Skeletal muscle cell (primary cell): Measurements from ENCODE around the gene PIGS.
A peak's percentile ranks its signal among the peaks of the same experiment; 100 is the strongest.
"Not testable (repeated sequence)": the region's sequence is repeated elsewhere in the genome, so short reads cannot be mapped to it uniquely, and the experiment has no call there.

Source experiments
- DNase-seq: peaks from one replicate; pipeline ENCODE4 v3.0.0-alpha.2; 2010; ENCODE audit warnings: low read depth
- H3K4me3 ChIP-seq: 2 replicates; pipeline ENCODE4 v1.5.1; 2011; ENCODE audit warnings: low read depth, mild to moderate bottlenecking, control low read depth, low read length, moderate library complexity

Gene PIGS

GRCh38 chr17:28571361-28572122 is at the start of gene PIGS:
Gene PIGS, minus strand, starts transcription at chr17:28571524. Its CDS starts 28 bp downstream, at chr17:28571496.
- H3K4me3 ChIP-seq, result peak within 1 kb of the TSS; percentile 70
- DNase-seq, result peak; percentile 62

- no peak for DNase-seq
Observed at GRCh38 chr17:28620010-28620409, 48.7 kb upstream of the PIGS start.

GRCh38 chr17:28618464-28618863 is 47.1 kb upstream of the PIGS start:
- no peak for DNase-seq
- no peak overlapping the region for H3K4me3 ChIP-seq

More at GRCh38 chr17:28620010-28620409, 48.7 kb upstream of the PIGS start:
- no peak overlapping the region for H3K4me3 ChIP-seq

GRCh38 chr17:28616281-28616680 is 45.0 kb upstream of the PIGS start:
- H3K4me3 ChIP-seq, result no peak overlapping the region
- no peak for DNase-seq

DNA sequence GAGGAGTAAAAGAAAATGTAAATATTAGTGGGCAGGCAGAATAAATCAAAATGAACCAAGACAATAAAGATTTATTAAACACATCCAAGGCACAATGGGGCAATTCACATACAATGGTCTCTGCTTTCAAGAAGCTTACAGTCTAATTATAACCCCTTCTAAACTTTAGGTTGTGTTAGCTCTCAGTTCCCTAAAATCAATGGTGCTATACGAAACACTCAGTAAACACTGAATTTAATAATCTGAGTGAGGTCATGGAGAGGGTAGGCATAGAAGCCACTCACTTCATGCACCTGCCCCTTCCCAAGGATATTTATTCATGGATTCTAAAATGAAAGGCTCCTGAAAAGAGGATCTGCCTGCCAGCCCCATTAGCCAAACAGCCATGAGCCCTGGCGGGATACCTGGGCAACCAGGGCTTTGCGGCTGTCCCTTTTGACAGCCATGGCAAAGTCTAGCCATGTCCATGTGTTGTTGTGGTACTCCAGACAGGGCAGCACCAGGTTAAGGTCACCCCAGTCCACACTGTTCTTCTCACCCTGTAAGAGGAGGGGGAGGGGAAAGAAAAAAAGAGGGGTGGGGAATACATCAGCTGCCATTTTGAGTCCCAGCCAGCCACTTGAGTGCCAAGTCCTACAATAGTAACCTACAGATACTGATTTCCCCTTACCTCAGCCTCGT is 44.1 kb upstream of the PIGS start:
- H3K4me3 ChIP-seq, result no peak overlapping the region
- DNase-seq, result no peak

GRCh38 chr17:28613931-28614381 is 42.6 kb upstream of the PIGS start, which contains the start of gene RSKR:
Gene RSKR, minus strand, starts transcription at chr17:28614185. Its CDS starts 24 bp downstream, at chr17:28614161.
- no peak for DNase-seq
- H3K4me3 ChIP-seq, result no peak within 1 kb of the TSS

- H3K4me3 ChIP-seq, result no peak overlapping the region
- DNase-seq, result no peak
Observed at GRCh38 chr17:28612936-28613872, 41.9 kb upstream of the PIGS start.

GRCh38 chr17:28612531-28612930 is 41.2 kb upstream of the PIGS start:
- H3K4me3 ChIP-seq, result no peak overlapping the region
- DNase-seq, result no peak

GRCh38 chr17:28610376-28610775 is 39.1 kb upstream of the PIGS start:
- DNase-seq, result no peak
- H3K4me3 ChIP-seq, result no peak overlapping the region

- H3K4me3 ChIP-seq, DNase-seq: not testable (repeated sequence)
Observed at GRCh38 chr17:28604031-28604430, 32.7 kb upstream of the PIGS start.

DNA sequence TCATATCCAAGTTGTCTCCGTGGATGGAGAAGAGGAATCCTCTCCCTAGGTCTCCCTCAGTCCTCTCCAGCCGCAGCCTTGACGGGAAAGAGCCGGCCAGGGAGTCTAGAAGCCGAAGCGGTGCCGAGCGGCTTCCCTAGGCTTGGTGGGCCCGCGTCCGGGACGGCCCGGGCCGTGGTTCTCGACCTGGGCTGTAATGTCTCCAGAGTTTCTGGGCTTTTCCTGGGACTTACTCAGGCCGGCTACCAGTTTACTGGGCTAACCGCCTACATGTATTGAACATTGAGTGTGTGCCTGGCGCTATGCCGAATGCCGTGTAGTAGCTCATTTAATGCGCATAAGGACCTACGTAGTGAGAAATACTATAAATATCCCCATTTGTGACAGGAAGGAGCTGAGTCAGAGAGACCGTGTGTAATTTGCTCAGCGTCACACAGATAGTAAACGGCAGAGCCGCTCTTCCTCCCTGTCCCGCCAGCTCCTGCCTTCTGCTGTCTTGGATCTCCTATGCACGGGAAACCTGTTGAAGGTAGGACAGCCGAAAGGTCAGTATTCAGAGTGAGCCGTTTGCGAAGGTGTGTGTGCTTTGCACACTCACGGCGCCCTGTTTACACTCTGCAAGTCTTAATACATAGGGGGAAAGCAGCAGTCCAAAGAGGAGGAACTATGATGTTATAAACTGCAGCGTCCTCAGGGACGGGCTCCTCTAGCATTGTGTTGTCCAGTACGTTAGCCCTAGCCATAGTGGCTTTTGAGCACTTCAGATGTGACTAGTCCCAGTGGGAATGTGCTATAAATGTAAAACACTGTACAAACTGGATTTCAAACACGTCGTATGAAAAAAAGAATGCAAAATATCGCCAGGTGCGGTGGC is 28.2 kb upstream of the PIGS start:
- peak overlapping the region; percentile 82 for H3K4me3 ChIP-seq
- peak; percentile 74 for DNase-seq

- DNase-seq, result peak; percentile 72
Observed at GRCh38 chr17:28598799-28599310, 27.5 kb upstream of the PIGS start, which contains the start of gene SPAG5. Gene SPAG5, minus strand, starts transcription at chr17:28599025. Its CDS starts 79 bp downstream, at chr17:28598946.

GRCh38 chr17:28598389-28598788 is 27.1 kb upstream of the PIGS start:
- H3K4me3 ChIP-seq, result peak overlapping the region; percentile 82
- DNase-seq, result no peak

More at GRCh38 chr17:28598799-28599310, 27.5 kb upstream of the PIGS start, which contains the start of gene SPAG5:
- H3K4me3 ChIP-seq, result peak within 1 kb of the TSS; percentile 82

DNA sequence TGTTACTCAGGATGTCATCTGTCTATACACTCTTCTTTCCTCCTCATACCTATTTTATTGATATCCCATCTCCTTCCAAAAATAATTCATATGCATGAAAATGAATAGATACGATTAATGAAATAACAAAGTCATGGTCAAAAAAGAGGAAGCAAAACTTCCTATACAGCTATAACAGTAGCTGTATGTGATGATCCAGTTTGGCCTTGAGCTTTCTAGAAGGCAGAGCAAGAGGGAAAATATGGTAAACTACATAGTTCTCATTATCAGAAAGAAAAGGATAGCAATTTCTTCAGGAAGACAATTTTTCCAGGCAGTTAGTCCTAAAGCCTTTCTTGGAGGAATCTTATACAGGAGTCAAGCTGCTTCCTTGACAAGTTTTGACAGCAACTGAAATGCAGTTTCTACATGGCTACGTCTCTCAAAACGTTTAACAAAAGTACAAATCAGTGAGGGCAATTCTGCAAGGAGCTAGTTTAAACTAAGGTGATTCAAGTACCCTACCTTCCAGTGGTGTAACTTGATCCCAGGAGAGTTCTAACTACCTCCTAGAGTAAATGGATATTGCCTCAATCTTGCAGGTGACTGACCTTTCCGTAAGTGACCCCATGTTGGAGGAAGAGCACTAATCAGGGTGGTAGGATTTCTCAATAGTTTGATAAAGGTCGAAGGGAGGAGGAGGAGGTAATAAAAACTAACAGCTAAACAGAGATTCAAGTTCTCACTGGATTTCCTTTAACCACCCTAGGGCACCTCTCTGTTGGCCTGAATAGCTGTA is 26.5 kb upstream of the PIGS start:
- H3K4me3 ChIP-seq, result peak overlapping the region; percentile 82
- no peak for DNase-seq

GRCh38 chr17:28592260-28592659 is 20.9 kb upstream of the PIGS start:
- H3K4me3 ChIP-seq, result no peak overlapping the region
- DNase-seq, result no peak

- H3K4me3 ChIP-seq, result no peak overlapping the region
- DNase-seq, result no peak
Observed at GRCh38 chr17:28585851-28586250, 14.5 kb upstream of the PIGS start.

GRCh38 chr17:28584434-28584833 is 13.1 kb upstream of the PIGS start:
- H3K4me3 ChIP-seq, result no peak overlapping the region
- no peak for DNase-seq

GRCh38 chr17:28582513-28582912 is 11.2 kb upstream of the PIGS start:
- H3K4me3 ChIP-seq, result no peak overlapping the region
- DNase-seq, result no peak
